HG02763 (cell line): Measurements from ENCODE around the gene MOB3C.
"Not testable (repeated sequence)": the region's sequence is repeated elsewhere in the genome, so short reads cannot be mapped to it uniquely, and the experiment has no call there.

Experiments
- ATAC-seq: cut with Tn5 transposase; IDR thresholded peaks from one replicate; pipeline ENCODE4 v1.9.1; 2021; ENCODE audit warnings: mild to moderate bottlenecking, moderate library complexity; ENCODE audit not compliant: unreplicated experiment

The MOB3C gene

GRCh38 chr1:46616277-46617107 is at the start of gene MOB3C:
Gene MOB3C (minus strand): TSS chr1:46616811. CDS start chr1:46613321, 3,490 bp downstream.
- ATAC-seq: peak; percentile 66

DNA sequence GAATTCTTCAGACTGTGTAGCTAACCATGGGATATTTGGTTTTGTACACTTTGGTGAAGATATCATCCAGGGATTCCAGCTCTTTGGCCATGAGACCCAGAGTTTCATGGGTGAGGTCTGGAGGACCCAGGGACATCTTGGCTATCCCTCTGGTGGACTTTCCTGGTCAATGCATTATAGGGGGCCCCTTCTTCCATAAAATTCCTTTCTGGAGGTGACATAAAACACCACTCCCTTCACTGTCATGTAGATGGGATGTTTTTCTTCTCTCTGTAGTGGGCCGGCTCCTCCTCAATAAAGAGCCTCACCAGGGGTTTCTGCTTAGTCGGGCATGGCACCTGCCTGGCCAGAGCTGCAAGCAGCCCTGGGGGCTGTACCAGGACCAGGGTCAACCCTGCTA is 49.4 kb upstream of the MOB3C start:
- ATAC-seq: no peak

DNA sequence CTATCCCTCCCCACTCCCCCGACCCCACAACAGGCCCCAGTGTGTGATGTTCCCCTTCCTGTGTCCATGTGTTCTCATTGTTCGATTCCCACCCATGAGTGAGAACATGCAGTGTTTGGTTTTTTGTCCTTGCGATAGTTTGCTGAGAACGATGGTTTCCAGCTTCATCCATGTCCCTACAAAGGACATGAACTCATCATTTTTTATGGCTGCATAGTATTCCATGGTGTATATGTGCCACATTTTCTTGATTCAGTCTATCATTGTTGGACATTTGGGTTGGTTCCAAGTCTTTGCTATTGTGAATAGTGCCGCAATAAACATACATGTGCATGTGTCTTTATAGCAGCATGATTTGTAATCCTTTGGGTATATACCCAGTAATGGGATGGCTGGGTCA is 46.3 kb upstream of the MOB3C start:
- not testable (repeated sequence) for ATAC-seq

DNA sequence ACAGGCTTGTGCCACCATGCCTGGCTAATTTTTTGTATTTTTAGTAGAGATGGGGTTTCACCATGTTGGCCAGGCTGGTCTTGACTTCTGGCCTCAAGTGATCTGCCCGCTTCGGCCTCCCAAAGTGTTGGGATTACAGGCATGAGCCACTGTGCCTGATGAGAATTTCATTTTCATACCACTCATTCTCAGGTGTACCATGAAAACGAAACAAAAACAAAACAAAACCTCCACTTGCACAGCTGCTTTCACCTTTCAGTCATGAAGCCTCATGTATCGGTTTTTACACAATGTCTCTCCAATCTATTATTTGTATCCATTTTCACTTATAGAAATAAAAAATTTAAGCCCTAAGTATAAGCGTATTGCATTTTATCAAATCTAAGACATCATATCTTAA is 43.5 kb upstream of the MOB3C start:
- ATAC-seq: not testable (repeated sequence)

- ATAC-seq: no peak
Measured at GRCh38 chr1:46659307-46659870, 42.8 kb upstream of the MOB3C start.

GRCh38 chr1:46657775-46658174 is 41.2 kb upstream of the MOB3C start:
- ATAC-seq: no peak

DNA sequence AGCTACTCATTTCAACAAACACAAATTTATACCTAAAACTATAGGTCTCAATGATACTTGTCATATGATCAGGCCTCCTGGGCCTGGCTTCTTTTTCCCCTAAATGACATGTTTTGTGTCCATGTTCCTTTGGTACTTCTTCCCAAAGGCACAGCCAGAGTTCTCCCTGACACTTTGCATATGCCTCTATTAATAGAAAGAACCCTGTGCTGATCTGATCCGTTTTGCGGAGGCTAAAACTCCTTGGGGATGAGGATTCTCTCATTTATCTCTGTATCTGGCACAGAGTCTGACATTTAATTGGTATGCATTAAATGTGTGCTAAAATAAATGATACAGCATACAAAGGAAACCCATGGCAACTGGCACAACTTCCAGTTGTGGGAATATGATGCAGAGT is 40.0 kb upstream of the MOB3C start:
- ATAC-seq: no peak

DNA sequence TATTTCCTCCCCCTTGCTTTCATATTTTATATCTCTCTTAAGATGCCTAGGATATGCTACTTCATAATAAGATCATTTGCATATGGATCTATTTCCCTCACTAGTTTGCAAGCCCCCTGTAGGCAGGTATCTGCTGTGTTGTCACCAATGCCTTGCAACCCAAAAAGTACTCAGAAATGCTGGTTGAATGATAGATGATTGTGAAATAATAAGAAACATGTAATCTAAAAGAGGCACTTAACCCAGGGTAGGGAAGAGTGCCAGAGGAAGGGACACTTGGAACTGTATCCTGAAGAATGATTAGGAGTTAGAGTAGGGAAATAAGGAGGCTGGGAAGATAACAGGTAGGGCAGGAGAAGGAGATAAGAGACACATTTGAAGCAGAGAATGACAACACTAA is 39.2 kb upstream of the MOB3C start:
- ATAC-seq: no peak

- ATAC-seq: not testable (repeated sequence)
Measured at GRCh38 chr1:46654698-46655097, 38.1 kb upstream of the MOB3C start.

DNA sequence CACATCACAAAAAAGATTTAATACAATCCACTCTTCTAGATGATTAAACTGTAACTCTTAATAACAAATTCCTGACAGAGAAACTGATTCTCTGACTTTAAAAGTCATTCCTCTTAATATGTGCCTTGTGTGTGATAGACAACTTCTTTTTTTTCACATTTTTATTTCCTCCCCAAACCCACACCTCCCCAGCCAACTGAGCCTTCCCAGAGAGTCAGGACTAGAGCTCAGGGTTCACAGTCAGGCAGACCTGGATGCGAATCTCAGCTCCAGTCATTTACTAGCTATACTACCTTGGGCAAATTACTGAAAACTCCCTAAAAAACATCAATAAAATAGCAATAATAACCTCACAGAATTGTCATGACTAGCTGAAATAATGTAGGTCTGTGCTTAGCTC is 37.4 kb upstream of the MOB3C start:
- no peak for ATAC-seq

GRCh38 chr1:46653405-46653958 is 36.9 kb upstream of the MOB3C start:
- no peak for ATAC-seq

GRCh38 chr1:46652321-46653100 is 35.9 kb upstream of the MOB3C start:
- ATAC-seq: no peak

DNA sequence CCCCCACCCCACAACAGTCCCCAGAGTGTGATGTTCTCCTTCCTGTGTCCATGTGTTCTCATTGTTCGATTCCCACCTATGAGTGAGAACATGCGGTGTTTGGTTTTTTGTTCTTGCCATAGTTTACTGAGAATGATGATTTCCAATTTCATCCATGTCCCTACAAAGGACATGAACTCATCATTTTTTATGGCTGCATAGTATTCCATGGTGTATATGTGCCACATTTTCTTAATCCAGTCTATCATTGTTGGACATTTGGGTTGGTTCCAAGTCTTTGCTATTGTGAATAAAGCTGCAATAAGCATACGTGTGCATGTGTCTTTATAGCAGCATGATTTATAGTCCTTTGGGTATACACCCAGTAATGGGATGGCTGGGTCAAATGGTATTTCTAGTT is 34.5 kb upstream of the MOB3C start:
- not testable (repeated sequence) for ATAC-seq

- no peak for ATAC-seq
Measured at GRCh38 chr1:46650491-46650890, 33.9 kb upstream of the MOB3C start.

DNA sequence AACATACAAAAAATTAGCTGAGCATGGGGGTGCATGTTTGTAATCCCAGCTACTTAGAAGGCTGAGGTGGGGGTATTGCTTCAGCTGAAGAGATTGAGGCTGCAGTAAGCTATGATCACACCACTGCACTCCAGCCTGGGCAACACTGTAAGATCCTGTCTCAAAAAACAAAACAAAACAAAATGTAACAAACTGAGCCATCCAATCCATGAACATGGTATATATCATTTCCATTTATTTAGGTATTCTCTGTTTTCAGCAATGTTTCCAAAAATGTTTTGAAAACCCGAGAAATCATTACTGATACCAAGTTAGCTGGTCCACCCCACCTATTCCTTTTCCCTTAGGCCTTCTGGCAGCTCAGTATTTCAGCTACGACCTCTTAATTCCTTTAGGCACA is 33.2 kb upstream of the MOB3C start:
- ATAC-seq: no peak

DNA sequence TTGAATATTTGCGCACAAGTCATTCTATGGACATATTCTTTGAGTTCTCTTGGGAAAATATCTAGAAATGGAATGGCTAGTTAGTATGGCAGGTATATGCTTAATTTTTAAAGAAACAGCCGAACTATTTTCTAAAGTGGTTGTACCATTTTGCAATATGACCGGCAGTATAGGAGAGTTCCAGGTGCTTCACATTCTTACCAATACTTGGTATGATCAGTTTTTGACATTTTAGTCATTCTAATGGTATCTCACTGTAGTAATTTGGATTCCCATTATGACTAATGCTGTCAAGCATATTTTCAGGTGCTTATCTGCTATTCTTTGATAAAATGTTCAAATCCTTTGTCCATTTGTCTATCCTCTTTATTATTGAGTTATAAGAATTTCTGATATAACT is 31.0 kb upstream of the MOB3C start:
- no peak for ATAC-seq

- ATAC-seq: no peak
Measured at GRCh38 chr1:46646844-46647243, 30.2 kb upstream of the MOB3C start.

DNA sequence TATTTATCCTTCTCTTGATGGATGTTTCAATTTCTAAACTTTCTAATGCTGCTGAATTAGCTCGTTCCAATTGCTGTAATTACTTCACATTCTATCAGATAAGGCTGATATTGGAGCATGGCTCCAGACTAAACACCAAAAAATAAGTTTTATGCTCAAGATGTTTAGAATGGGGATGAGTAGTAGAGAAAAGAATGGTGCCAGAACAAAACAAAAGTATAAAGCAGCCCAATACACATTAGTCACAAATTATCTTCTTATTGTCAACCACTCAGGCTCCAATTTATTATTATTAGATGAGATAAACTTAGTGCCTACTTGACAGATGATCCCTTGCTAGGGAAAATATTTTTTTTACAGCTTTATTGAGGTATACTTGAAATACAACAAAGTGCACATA is 29.7 kb upstream of the MOB3C start:
- no peak for ATAC-seq

- no peak for ATAC-seq
Measured at GRCh38 chr1:46645815-46646214, 29.2 kb upstream of the MOB3C start.

DNA sequence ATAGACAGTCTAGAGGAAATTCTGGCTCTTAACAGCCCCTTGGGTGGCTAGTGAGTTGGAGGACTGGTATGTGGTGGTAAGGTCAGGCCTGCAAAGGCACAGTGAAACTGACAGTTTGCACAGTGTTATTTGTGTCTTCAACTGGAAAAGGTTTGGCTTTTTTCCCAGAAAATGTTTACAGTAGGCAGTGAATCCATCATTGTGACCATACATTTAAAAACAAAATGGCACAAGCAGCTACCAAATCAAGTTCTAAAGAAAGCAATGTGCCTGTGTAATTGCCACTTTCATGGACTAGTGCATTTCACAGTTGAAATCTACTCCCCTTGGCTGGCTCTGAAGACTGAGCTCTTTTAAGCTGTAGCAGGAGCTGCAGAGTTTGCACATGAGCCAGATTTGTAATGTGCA is 26.8 kb upstream of the MOB3C start:
- no peak for ATAC-seq

DNA sequence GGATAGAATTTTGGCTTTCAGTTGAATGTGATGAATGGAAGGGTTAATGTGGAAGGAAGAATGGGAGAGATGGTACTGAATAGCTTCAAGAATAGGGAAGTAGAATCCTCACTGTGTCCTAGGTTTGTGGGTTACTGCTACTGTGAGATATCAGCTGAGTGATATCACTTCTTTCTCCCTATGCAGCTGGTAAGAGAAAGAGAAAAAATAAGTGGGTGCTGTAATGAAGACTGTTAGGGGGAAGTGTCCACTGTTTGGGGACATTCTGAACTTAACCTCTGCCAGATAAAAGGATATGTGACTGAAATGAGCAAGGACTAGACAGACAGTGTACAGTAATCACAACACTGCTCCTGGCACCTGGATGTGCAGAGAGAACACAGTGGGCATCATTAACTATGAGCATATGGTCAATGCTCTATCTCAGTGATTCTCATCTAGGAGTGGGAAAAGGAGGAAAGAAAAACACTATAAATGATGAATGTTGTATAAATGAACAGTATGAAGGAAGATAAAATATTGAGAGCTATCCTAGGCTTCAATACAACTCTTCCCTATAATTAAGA is 25.6 kb upstream of the MOB3C start:
- no peak for ATAC-seq
